BLaER1 treated with 17β-estradiol and CSF1 and Interleukin-3, amounts not matched to agents 10 nM and 100 nM (cell line): ENCODE measurements around the gene DHX40.
"Not testable (repeated sequence)": the region's sequence is repeated elsewhere in the genome, so short reads cannot be mapped to it uniquely, and the experiment has no call there.

Experiments used
- H3K27ac ChIP-seq, 11 experiments: shearing (Covaris generic); formaldehyde crosslinking; 2 replicates each; pipeline ENCODE4 v1.8.1; 2022
- H3K27me3 ChIP-seq, 11 experiments: shearing (Covaris generic); formaldehyde crosslinking; 2 replicates each; pipeline ENCODE4 v1.8.1; 2022
- H3K36me3 ChIP-seq, 11 experiments: shearing (Covaris generic); formaldehyde crosslinking; 2 replicates each; pipeline ENCODE4 v1.8.1; 2022
- H3K4me1 ChIP-seq, 10 experiments: shearing (Covaris generic); formaldehyde crosslinking; 2 replicates each; pipeline ENCODE4 v1.8.1; 2022
- H3K4me2 ChIP-seq, 11 experiments: shearing (Covaris generic); formaldehyde crosslinking; 2 replicates each; pipeline ENCODE4 v1.8.1; 2022
- H3K4me3 ChIP-seq, 10 experiments: shearing (Covaris generic); formaldehyde crosslinking; 2 replicates each; pipeline ENCODE4 v1.8.1; 2022
- H3K9ac ChIP-seq, 11 experiments: shearing (Covaris generic); formaldehyde crosslinking; 2 replicates each; pipeline ENCODE4 v1.8.1; 2022
- H3K9me3 ChIP-seq, 11 experiments: shearing (Covaris generic); formaldehyde crosslinking; replicated peaks in 1 of 11; 2 replicates each; pipeline ENCODE4 v1.8.1; 2022
- H4K20me1 ChIP-seq, 11 experiments: shearing (Covaris generic); formaldehyde crosslinking; 2 replicates each; pipeline ENCODE4 v1.8.1; 2022
- Cebpa-rat ChIP-seq, 11 experiments: shearing (Covaris generic); IDR thresholded peaks; 2 replicates each; pipeline ENCODE4 v1.8.1; 2022

Gene DHX40, protein sequence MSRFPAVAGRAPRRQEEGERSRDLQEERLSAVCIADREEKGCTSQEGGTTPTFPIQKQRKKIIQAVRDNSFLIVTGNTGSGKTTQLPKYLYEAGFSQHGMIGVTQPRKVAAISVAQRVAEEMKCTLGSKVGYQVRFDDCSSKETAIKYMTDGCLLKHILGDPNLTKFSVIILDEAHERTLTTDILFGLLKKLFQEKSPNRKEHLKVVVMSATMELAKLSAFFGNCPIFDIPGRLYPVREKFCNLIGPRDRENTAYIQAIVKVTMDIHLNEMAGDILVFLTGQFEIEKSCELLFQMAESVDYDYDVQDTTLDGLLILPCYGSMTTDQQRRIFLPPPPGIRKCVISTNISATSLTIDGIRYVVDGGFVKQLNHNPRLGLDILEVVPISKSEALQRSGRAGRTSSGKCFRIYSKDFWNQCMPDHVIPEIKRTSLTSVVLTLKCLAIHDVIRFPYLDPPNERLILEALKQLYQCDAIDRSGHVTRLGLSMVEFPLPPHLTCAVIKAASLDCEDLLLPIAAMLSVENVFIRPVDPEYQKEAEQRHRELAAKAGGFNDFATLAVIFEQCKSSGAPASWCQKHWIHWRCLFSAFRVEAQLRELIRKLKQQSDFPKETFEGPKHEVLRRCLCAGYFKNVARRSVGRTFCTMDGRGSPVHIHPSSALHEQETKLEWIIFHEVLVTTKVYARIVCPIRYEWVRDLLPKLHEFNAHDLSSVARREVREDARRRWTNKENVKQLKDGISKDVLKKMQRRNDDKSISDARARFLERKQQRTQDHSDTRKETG

GRCh38 chr17:59565171-59565958 lies at the start of gene DHX40:
Gene DHX40 (plus strand): TSS chr17:59565610. CDS start chr17:59565672, 62 bp downstream.
- H3K27ac ChIP-seq = peak within 1 kb of the TSS; percentile 74 to 88 (median 84)
- peaks cover 9 to 31% (median 15%) of the 10 kb centered on the region in 10 experiments for H3K4me1 ChIP-seq
- peaks cover 0 to 7% (median 0%) of the 10 kb centered on the region in 11 experiments; a peak in 6 of 22 replicates for H3K9me3 ChIP-seq
- H4K20me1 ChIP-seq = no peaks in the 10 kb centered on the region; a peak in 1 of 22 replicates
- H3K4me3 ChIP-seq = peak within 1 kb of the TSS; percentile 81 to 100 (median 98)
- peak within 1 kb of the TSS; percentile 70 to 94 (median 79) for H3K4me2 ChIP-seq
- no peak for TF ChIP-seq Cebpa-rat (IDR thresholded peaks at IDR 0.05)
- peaks cover under 1 to 32% (median 11%) of the 10 kb centered on the region in 11 experiments; a peak in 16 of 22 replicates for H3K36me3 ChIP-seq
- no peaks in the 10 kb centered on the region for H3K27me3 ChIP-seq
- H3K9ac ChIP-seq = peak within 1 kb of the TSS; percentile 83 to 90 (median 87)

DNA sequence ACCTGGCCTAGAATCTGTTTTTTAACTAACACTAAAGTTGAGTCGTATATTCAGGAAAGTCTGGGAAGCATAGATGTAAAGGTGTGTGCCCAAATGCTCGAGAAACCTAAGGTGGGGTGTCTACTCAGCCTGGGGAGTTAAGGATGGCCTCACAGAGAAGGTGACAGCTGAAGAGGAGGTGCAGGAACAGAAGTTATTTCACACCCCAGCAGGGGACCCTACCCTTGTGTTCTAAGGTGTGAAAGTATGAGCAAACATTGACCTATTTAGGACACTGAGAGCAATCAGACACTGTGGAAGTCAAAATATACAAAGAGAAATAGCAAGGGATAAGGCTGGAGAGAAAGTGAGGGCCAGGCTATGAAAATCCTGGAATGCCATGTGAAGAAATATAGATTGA lies 49.0 kb upstream of the DHX40 start:
- no peak overlapping the region for H3K4me3 ChIP-seq
- no peaks in the 10 kb centered on the region for H3K9me3 ChIP-seq
- H3K4me2 ChIP-seq = peak overlapping the region in 2 of 11 experiments; percentile 71 to 80; a peak in 4 of 22 replicates
- peak overlapping the region in 4 of 11 experiments; percentile 10 to 97 (median 88); a peak in 6 of 22 replicates for H3K27ac ChIP-seq
- no peaks in the 10 kb centered on the region for H3K36me3 ChIP-seq
- H3K9ac ChIP-seq = peak overlapping the region in 3 of 11 experiments; percentile 17 to 85 (median 28); a peak in 3 of 22 replicates
- H3K27me3 ChIP-seq = no peaks in the 10 kb centered on the region
- no peaks in the 10 kb centered on the region for H4K20me1 ChIP-seq
- TF ChIP-seq Cebpa-rat (IDR thresholded peaks at IDR 0.05) = no peak
- peaks cover 0 to 97% (median 3%) of the 10 kb centered on the region in 10 experiments; a peak in 7 of 20 replicates for H3K4me1 ChIP-seq

- no peak overlapping the region for H3K4me3 ChIP-seq
- no peak for TF ChIP-seq Cebpa-rat (IDR thresholded peaks at IDR 0.05)
- H3K27ac ChIP-seq = no peak overlapping the region
- H4K20me1 ChIP-seq = no peaks in the 10 kb centered on the region
- no peaks in the 10 kb centered on the region for H3K36me3 ChIP-seq
- H3K4me1 ChIP-seq = peaks cover 0 to 72% (median 1%) of the 10 kb centered on the region in 10 experiments; a peak in 7 of 20 replicates
- no peaks in the 10 kb centered on the region for H3K27me3 ChIP-seq
- peak overlapping the region in 2 of 11 experiments; percentile 73; a peak in 1 of 22 replicates for H3K4me2 ChIP-seq
- H3K9ac ChIP-seq = no peak overlapping the region
- H3K9me3 ChIP-seq = no peaks in the 10 kb centered on the region
Observed at GRCh38 chr17:59519132-59519531, 46.3 kb upstream of the DHX40 start.

GRCh38 chr17:59520251-59520650 lies 45.2 kb upstream of the DHX40 start:
- Histone ChIP-seq H3K9ac (no peak overlapping the region), H3K27me3 (no peaks in the 10 kb centered on the region)

DNA sequence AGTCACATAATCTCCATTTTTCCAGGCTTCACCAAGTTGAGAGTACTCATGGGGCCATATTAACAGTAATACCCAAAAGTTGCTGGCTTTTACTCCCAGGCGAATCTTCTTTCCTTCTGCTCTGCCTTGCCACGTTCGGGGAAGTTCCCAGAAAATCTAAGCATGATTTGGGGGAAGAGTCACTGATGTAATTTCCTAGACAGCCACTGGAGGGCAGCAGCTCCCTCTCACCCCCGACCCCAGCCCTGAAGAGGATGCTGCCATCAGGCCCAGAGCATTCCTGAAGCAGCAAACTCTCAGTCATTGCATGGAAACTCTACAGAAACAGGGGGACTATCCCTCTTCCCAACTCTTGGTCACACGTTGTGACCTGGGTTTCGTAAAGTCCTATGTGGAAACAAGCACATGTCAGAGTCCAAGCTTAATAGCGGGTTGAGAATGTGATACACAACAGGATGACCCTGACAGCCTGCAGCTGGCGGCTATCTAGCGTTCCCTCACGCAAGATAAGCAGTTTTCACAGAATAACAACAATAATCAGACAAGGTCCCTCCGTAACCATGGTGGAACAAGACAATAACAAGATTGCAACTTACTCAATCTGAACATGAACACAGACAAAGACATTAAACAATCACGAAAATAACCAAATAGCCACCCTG lies 43.8 kb upstream of the DHX40 start:
- Histone ChIP-seq H3K27me3 (no peaks in the 10 kb centered on the region), H3K9ac (peak overlapping the region in 3 of 11 experiments; percentile 10 to 35 (median 16); a peak in 2 of 22 replicates), H4K20me1 (no peaks in the 10 kb centered on the region), H3K36me3 (no peaks in the 10 kb centered on the region), H3K27ac (peak overlapping the region in 3 of 11 experiments; percentile 12 to 50 (median 43); a peak in 5 of 22 replicates), H3K4me3 (no peak overlapping the region), H3K9me3 (no peaks in the 10 kb centered on the region), H3K4me2 (peak overlapping the region in 3 of 11 experiments; percentile 55 to 73 (median 73); a peak in 5 of 22 replicates), H3K4me1 (peaks cover 0 to 53% (median 0%) of the 10 kb centered on the region in 10 experiments; a peak in 7 of 20 replicates)
- no peak for TF ChIP-seq Cebpa-rat (IDR thresholded peaks at IDR 0.05)

More at GRCh38 chr17:59520251-59520650, 45.2 kb upstream of the DHX40 start:
- H3K4me3 ChIP-seq = no peak overlapping the region
- H3K36me3 ChIP-seq = no peaks in the 10 kb centered on the region
- peaks cover 0 to 62% (median 0%) of the 10 kb centered on the region in 10 experiments; a peak in 7 of 20 replicates for H3K4me1 ChIP-seq
- H4K20me1 ChIP-seq = no peaks in the 10 kb centered on the region
- peak overlapping the region in 3 of 11 experiments; percentile 55 to 73 (median 73); a peak in 6 of 22 replicates for H3K4me2 ChIP-seq
- H3K27ac ChIP-seq = peak overlapping the region in 2 of 11 experiments; percentile 12 to 57; a peak in 3 of 22 replicates
- no peaks in the 10 kb centered on the region for H3K9me3 ChIP-seq
- TF ChIP-seq Cebpa-rat (IDR thresholded peaks at IDR 0.05) = no peak

DNA sequence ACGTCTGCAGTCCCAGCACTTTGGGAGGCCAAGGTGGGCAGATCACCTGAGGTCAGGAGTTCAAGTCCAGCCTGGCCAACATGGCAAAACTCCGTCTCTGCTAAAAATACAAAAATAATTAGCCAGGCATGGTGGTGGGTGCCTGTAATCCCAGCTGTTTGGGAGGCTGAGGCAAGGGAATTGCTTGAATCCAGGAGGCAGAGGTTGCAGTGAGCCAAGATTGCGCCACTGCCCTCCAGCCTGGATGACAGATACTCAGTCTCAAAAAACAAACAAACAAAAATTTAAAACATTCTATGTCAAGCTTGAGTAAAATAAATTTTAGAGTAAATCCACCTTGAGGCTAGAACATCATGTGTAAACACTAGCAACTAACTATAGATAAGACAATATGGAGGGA lies 40.5 kb upstream of the DHX40 start:
- H4K20me1 ChIP-seq, H3K4me2 ChIP-seq, H3K36me3 ChIP-seq, H3K4me3 ChIP-seq, H3K9ac ChIP-seq, H3K9me3 ChIP-seq, H3K27me3 ChIP-seq, H3K27ac ChIP-seq: not testable (repeated sequence)
- H3K4me1 ChIP-seq = peaks cover 0 to 22% (median 0%) of the 10 kb centered on the region in 10 experiments; a peak in 7 of 20 replicates

- H3K9ac ChIP-seq = no peak overlapping the region
- no peak for TF ChIP-seq Cebpa-rat (IDR thresholded peaks at IDR 0.05)
- no peaks in the 10 kb centered on the region for H3K9me3 ChIP-seq
- no peak overlapping the region for H3K4me2 ChIP-seq
- H3K4me1 ChIP-seq = peaks cover 0 to 14% (median 0%) of the 10 kb centered on the region in 10 experiments; a peak in 6 of 20 replicates
- H3K4me3 ChIP-seq = no peak overlapping the region
- H3K27me3 ChIP-seq = no peaks in the 10 kb centered on the region
- no peaks in the 10 kb centered on the region for H3K36me3 ChIP-seq
- H4K20me1 ChIP-seq = no peaks in the 10 kb centered on the region
- H3K27ac ChIP-seq = no peak overlapping the region
Observed at GRCh38 chr17:59525668-59526067, 39.7 kb upstream of the DHX40 start.

DNA sequence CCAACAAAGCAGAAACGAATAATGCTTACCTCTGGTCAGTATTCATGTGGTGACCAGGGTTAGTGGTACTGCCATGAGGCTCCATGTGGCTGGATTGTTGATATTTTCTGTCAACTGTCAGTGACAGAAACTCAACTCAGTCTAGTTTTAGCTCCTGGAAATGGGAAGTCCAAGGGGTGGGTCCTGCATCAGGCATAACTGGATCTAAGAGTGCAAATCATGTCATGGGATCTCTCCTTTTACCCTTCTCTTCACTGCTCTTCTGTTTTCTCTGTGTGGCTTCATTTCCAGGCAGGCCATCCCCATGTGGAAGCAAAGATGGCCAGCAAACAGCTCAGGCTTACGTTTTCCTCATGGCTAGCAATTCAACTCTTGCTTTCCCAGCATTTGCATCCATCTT lies 39.0 kb upstream of the DHX40 start:
- Histone ChIP-seq H3K36me3 (no peaks in the 10 kb centered on the region), H3K4me2 (peak overlapping the region in 2 of 11 experiments; percentile 11 to 40; a peak in 2 of 22 replicates), H3K9ac (no peak overlapping the region), H3K4me1 (peaks cover 0 to 7% (median 0%) of the 10 kb centered on the region in 10 experiments; a peak in 3 of 20 replicates), H3K27me3 (no peaks in the 10 kb centered on the region), H3K27ac (no peak overlapping the region), H4K20me1 (no peaks in the 10 kb centered on the region), H3K4me3 (no peak overlapping the region), H3K9me3 (no peaks in the 10 kb centered on the region)
- TF ChIP-seq Cebpa-rat (IDR thresholded peaks at IDR 0.05) = no peak
